Measurements from ENCODE around the gene ACSF2.

GRCh38 chr17:50469208-50469605 is 43.2 kb downstream of the ACSF2 start:
- TF ChIP-seq POLR2A (IDR thresholded peaks at IDR 0.05; ENCODE audit: low read length) (no peak), GATA1 (IDR thresholded peaks at IDR 0.05; ENCODE audit: low read depth, low read length) (no peak)

Data from erythroblast (primary cell).